ENCODE data around the gene GDF9. TPM values are rescaled to one million over a fixed set of nuclear protein-coding genes. Genes with fewer than 3 reads are reported as not detected.

GDF9 gene
- total and polyA plus RNA-seq, 2 donors (not counting 3 experiments of a cell fraction or from before 2014, with no cell fraction given) = 0.07 TPM; not detected in 1

DNA sequence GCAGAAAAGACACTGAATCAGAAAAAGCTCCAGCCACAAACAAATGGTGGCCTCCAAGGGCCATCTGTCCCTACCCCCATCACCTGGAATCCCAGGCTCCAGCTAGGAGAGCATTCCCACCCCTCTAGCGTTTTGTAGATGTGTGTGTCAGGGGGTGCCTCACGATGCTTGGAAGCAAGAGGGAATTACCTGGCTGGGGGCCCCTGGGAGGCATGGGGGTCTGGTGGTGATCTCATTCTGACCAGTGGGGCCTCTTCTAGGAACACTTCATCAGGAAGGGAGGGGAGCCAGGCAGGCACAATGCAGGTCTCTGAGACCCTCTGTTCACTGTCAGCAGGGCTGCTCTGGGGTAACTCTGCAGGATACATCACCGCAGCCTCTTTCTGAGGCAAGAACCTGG lies 41.8 kb downstream of the GDF9 start:
- H3K27ac ChIP-seq (ENCODE audit: insufficient read depth, low read depth, low read length) = no peak overlapping the region
- TF ChIP-seq POLR2AphosphoS5 (IDR thresholded peaks at IDR 0.05; ENCODE audit: insufficient read depth, low read depth, low read length) (no peak), JUN (IDR thresholded peaks at IDR 0.05; ENCODE audit: borderline replicate concordance, insufficient read depth, insufficient read length, low read depth) (no peak), EZH2 (IDR thresholded peaks at IDR 0.05; ENCODE audit: borderline replicate concordance, low read depth, low read length, severe bottlenecking) (no peak), MYC (IDR thresholded peaks at IDR 0.05; ENCODE audit: low read depth, low read length) (no peak), POLR2A (IDR thresholded peaks at IDR 0.05; ENCODE audit: low read depth, low read length) (no peak), FOS (IDR thresholded peaks at IDR 0.05; ENCODE audit: borderline replicate concordance, insufficient read depth, low read length) (no peak)
- TF ChIP-seq, protein P1, sequence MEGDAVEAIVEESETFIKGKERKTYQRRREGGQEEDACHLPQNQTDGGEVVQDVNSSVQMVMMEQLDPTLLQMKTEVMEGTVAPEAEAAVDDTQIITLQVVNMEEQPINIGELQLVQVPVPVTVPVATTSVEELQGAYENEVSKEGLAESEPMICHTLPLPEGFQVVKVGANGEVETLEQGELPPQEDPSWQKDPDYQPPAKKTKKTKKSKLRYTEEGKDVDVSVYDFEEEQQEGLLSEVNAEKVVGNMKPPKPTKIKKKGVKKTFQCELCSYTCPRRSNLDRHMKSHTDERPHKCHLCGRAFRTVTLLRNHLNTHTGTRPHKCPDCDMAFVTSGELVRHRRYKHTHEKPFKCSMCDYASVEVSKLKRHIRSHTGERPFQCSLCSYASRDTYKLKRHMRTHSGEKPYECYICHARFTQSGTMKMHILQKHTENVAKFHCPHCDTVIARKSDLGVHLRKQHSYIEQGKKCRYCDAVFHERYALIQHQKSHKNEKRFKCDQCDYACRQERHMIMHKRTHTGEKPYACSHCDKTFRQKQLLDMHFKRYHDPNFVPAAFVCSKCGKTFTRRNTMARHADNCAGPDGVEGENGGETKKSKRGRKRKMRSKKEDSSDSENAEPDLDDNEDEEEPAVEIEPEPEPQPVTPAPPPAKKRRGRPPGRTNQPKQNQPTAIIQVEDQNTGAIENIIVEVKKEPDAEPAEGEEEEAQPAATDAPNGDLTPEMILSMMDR (IDR thresholded peaks at IDR 0.05; ENCODE audit: extremely low read depth in 1 of 2, insufficient read depth in 1 of 2, low read depth in 1 of 2, low read length in 2 of 2) = no peak
- TF ChIP-seq, protein P2, sequence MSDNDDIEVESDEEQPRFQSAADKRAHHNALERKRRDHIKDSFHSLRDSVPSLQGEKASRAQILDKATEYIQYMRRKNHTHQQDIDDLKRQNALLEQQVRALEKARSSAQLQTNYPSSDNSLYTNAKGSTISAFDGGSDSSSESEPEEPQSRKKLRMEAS (IDR thresholded peaks at IDR 0.05; ENCODE audit: insufficient read depth, insufficient read length) = no peak
- H3K9ac ChIP-seq (replicated peaks; ENCODE audit: extremely low read depth, insufficient read depth, low read length) = no peak overlapping the region
- peaks cover 2 to 4% of the 10 kb centered on the region in 2 experiments for H3K36me3 ChIP-seq (ENCODE audit: control insufficient read depth in 2 of 2, extremely low read depth in 1 of 2, insufficient read depth in 2 of 2, low read length in 2 of 2)
- DNase-seq (ENCODE audit: low read depth, low spot score) (no peak), FAIRE-seq (no peak)
- H3K9me3 ChIP-seq (replicated peaks; ENCODE audit: control insufficient read depth, insufficient read depth, low read length) = no peaks in the 10 kb centered on the region
- BruUV-seq (replicated peaks) = no TSS peak
- POLR2A ChIA-PET = no interaction called here
- no peak overlapping the region for H3K4me3 ChIP-seq (replicated peaks in 1 of 3; ENCODE audit: insufficient read depth in 1 of 3, low read depth in 1 of 3, low read length in 3 of 3)
- CTCF ChIA-PET = interaction anchor here (1.0 kb wide), 1 partner anchor 318 kb away, joined by 4 read pairs; no protein-coding TSS in a partner anchor
- H3K27me3 ChIP-seq (ENCODE audit: control insufficient read depth in 2 of 2, insufficient read depth in 2 of 2, low read length in 2 of 2) = no peaks in the 10 kb centered on the region
- no peaks in the 10 kb centered on the region for H3K79me2 ChIP-seq (ENCODE audit: control insufficient read depth, insufficient read depth, low read length)
- peaks cover 10% of the 10 kb centered on the region for H3K4me1 ChIP-seq (ENCODE audit: control insufficient read depth, extremely low read depth, insufficient read depth, low read length)
- no peak overlapping the region for H2AFZ ChIP-seq (ENCODE audit: low read depth, low read length)
- no peaks in the 10 kb centered on the region for H3K9me1 ChIP-seq (replicated peaks; ENCODE audit: control insufficient read depth, extremely low read depth, insufficient read depth, low read length)
- H3K4me2 ChIP-seq (ENCODE audit: insufficient read depth, low read length) = no peak overlapping the region
- no peaks in the 10 kb centered on the region for H4K20me1 ChIP-seq (replicated peaks; ENCODE audit: control insufficient read depth, extremely low read depth, insufficient read depth, low read length)
- intact Hi-C loops (cut with micrococcal nuclease) (loop anchor here (5.0 to 10.0 kb wide), 3 partner anchors 297 to 530 kb away; partner anchors contain the start of gene SLC22A4), dilution Hi-C loops (cut with MboI; ENCODE audit: extremely low pct_ligation_motif_present, low sequenced_read_pairs) (no loop called here)

Measured in endothelial cell of umbilical vein (primary cell).